Activated naive CD8-positive, alpha-beta T cell (primary cell): ENCODE results near the gene ARRDC3.
"Not testable (repeated sequence)": the region's sequence is repeated elsewhere in the genome, so short reads cannot be mapped to it uniquely, and the experiment has no call there.

Experiments
- H3K27ac Mint-ChIP-seq: one replicate; pipeline ENCODE4 v1.8.0; 2021; ENCODE audit warnings: mixed read lengths
- H3K27me3 Mint-ChIP-seq: one replicate; pipeline ENCODE4 v1.8.0; 2021; ENCODE audit warnings: mixed read lengths
- H3K36me3 Mint-ChIP-seq: one replicate; pipeline ENCODE4 v1.8.0; 2021; ENCODE audit warnings: mixed read lengths
- H3K4me1 Mint-ChIP-seq: one replicate; pipeline ENCODE4 v1.8.0; 2021; ENCODE audit warnings: low read depth, mixed read lengths
- H3K4me3 Mint-ChIP-seq: one replicate; pipeline ENCODE4 v1.8.0; 2021; ENCODE audit warnings: mild to moderate bottlenecking, mixed read lengths
- H3K9me3 Mint-ChIP-seq: one replicate; pipeline ENCODE4 v1.8.0; 2021; ENCODE audit warnings: low read depth, mixed read lengths

The ARRDC3 gene

DNA sequence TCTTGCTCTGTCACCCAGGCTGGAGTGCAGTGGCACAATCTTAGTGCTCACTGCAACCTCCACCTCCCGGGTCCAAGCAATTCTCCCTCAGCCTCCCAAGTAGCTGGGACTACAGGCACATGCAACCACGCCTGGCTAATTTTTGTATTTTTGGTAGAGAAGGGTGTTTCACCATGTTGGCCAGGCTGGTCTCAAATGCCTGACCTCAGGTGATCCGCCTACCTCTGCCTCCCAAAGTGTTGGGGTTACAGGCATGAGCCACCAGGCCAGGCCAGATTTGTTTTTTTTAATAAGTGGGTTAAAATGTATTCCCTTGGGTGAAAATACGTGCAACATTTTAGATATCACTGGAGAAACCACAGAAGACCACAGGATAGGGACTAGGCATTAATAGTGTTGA is 60.1 kb downstream of the ARRDC3 start:
- H3K4me1 Mint-ChIP-seq, H3K27me3 Mint-ChIP-seq, H3K36me3 Mint-ChIP-seq, H3K4me3 Mint-ChIP-seq, H3K27ac Mint-ChIP-seq, H3K9me3 Mint-ChIP-seq: not testable (repeated sequence)

DNA sequence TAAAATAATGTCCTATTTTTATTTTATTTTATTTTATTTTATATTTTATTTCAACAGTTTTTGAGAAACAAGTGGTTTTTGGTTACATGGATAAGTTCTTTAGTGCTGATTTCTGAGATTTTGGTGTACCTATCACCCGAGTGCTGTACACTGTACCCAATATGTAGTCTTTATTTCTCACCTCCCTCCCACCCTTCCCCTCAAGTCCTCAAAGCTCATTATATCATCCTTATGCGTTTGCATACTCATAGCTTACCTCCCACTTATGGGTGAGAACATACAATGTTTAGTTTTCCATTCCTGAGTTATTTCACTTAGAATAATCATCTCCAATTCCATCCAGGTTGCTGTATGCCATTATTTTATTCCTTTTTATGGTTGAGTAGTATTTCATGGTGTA is 63.5 kb downstream of the ARRDC3 start:
- Mint-ChIP-seq H3K27ac (no peak overlapping the region), H3K27me3 (no peaks in the 10 kb centered on the region), H3K9me3 (no peaks in the 10 kb centered on the region), H3K4me3 (no peak overlapping the region), H3K36me3 (no peaks in the 10 kb centered on the region), H3K4me1 (peaks cover 16% of the 10 kb centered on the region)

DNA sequence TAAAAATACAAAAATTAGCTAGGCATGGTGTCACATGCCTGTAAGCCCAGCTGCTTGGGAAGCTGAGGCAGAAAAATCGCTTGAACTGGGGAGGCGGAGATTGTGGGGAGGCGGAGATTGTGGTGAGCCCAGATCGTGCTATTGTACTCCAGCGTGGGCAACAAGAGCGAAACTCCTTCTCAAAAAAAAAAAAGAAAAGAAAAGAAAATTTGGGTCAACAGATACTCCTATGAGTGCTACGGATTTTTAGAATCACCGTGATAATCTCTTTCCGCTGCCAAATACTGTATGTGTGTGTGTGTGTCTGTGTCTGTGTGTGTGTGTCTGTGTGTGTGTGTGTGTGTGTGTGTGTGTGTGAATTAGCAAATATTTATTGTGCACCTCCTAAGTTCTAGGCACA is 64.4 kb downstream of the ARRDC3 start:
- Mint-ChIP-seq H3K4me3 (no peak overlapping the region), H3K27ac (no peak overlapping the region), H3K9me3 (no peaks in the 10 kb centered on the region), H3K36me3 (no peaks in the 10 kb centered on the region), H3K4me1 (peaks cover 25% of the 10 kb centered on the region), H3K27me3 (no peaks in the 10 kb centered on the region)
